Measurements from ENCODE around the gene CCDC154.
"Not testable (repeated sequence)": the region's sequence is repeated elsewhere in the genome, so short reads cannot be mapped to it uniquely, and the experiment has no call there.

CCDC154 gene

DNA sequence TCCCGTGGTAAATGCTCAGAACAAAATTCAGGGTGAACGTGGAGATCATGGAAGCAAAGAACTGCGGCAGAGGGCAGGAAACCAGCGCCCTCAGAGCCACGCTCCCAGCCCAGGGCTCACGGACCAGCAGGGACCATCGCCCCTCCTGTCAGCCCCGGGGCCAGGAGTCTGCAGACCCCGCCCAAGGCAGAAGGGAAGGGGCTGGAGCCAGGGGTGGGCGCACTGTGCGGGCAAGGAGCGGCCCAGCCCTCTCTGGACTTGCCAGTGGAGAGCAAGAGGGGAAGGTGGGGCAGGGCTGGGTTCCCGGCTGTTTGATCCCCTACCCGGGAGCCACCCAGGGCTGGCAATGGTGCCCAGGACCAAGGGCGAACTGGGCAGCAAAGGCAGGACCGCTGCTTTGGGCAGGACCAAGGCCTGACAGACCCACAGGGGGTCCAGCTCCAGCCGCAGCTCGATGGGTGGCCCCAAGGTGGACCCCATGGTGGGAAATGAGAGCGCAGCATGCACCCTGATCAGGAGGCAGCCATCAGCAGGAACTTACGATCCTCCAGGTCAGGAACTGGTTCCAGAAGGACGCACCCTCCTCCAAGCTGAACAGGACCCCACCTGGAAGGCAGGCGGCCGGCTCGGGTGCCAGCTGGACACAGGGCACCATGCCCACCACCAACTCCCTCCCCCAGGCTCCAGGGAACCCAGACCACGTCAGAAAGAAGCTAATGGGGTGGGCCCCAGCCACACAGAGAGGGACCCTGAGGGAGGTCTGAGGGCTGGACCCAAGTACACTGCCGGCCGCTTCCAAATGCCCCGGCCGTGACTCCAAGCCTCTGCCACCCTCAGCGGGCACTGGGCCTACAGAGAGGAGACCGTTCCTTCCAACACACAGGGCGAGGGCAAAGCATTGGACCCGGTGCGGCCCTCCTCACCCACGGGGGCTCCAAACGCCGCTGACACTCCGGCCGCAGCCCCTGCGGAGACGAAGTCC is 11.1 kb upstream of the CCDC154 start:
- no peak for DNase-seq

DNA sequence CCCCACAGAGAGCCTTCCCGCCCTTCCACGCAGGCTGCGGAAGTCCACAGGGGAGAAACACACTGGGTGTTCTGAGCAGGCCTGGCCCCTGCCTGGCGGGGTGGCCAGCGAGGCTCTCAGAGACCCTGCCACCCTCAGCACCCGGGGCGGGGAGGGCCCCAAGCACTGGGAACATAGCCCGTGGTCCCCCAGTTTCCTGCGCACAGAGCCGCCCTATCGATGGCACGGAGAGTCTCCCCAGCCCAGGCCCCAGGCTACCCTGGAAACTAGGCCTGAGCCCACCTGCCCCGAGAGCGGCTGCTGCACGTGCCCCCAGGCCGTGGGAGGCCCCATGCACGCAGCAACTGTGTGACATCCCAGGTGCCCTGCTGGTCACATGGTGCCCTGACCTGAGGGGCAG is 10.2 kb upstream of the CCDC154 start:
- no peak for DNase-seq

DNA sequence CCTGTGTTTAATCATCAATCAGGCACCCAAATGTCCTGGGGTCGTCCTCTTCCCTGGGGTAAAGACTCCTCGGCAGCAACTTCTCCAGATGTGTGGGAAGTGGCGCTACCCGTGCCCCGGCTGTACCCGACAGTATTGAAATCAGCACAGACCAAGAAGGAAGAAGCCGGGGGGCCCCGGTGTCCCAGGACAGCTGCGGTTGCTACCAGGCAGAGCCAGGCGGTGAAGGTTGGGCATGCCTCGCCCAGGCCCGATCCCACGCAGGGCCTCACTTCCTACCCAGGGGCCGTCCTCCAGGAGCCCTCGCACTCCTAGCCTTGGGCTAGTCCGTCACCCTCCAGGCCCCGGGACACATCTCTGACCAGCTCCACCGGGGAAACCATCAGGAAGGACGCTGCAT is 9.0 kb upstream of the CCDC154 start:
- DNase-seq, result no peak

DNA sequence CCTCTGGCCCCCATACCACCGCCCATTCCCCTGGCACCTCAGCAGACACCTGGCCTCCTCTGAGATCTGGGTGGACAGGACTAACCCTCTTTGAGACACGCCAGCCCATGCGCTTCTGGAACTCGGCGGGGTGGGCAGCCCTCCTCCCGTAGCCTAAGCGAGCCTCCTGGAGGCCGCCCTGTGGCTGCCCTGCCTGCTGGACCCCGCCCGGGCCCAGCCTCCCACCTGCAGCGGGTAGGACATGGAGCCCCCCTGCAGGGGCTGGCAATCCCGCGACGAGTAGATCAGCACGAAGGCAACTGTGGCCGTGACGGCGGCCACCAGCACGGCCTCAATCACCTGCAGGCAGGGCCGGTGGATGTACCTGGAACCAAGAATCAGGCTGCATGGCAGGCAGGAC is 8.2 kb upstream of the CCDC154 start:
- DNase-seq, result no peak

DNA sequence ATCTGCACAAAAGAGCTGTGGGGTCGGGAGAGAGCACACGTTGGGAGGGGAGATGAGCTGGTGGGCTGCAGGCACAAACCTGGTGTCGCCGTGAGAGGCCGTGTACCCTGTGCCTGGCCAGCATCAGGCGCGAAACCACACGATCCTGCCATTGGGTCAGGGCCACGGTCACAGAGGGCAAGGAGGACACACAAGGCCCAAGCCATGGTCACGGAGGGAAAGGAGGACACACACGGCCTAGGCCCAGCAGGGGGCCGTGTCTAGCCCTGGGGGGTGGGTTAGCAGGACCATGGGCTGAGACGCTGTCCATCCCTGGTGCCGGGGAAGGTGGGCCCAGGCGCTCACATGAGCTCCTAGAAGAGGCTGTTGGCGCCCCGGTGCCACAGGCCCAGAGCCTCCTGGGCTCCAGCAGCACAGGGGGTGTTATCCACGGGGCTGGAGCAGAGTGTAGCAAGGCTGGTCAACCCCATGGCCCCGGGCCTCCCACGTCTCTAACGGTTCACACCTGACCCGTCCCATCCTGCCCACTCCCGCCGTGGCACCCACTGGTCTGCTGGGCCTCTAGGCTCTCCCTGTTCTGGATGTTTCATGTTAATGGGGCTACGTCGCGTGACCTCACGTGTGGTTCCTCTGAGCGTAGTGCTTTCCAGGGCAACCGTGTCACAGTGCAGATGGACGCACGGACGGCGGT is 7.5 kb upstream of the CCDC154 start:
- no peak for DNase-seq

DNA sequence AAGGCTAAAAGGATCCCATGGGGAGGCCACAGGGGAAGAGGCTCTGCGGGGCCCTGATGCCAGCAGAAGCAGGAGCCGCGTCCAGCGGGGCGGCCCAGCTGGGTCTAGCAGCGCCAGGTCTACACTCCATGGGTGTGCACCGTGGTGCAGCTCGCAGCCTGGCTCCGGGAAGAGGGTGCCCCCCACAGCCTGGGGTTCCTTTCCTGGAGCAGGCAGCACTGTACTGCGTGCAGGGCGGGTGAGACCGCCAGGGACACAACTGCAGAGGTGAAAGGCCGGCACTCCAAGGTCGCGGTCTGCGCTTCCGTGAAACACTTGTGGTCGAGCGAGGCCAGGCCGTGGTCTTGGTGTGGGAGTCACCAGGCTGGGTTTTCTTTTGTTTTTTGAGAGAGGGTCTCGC is 6.5 kb upstream of the CCDC154 start:
- no peak for DNase-seq

DNA sequence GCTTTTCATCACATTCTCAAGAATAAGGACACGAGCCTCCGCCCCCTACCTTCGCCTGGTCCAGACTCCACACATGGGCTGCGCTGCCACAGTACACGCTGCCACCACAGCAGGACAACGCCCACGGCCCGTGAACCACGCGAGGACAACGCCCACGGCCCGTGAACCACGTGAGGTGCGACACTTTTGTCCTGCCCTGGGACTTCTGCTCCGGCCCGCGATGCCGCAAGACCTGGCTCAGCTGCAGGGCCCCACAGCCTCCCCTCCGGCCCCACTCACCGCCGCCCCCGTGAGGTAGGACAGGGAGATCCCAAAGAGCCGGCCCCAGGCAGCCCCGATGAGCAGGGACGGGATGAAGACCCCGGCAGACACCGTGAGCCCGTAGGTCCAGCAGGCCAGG is 5.9 kb upstream of the CCDC154 start:
- DNase-seq, result no peak

DNA sequence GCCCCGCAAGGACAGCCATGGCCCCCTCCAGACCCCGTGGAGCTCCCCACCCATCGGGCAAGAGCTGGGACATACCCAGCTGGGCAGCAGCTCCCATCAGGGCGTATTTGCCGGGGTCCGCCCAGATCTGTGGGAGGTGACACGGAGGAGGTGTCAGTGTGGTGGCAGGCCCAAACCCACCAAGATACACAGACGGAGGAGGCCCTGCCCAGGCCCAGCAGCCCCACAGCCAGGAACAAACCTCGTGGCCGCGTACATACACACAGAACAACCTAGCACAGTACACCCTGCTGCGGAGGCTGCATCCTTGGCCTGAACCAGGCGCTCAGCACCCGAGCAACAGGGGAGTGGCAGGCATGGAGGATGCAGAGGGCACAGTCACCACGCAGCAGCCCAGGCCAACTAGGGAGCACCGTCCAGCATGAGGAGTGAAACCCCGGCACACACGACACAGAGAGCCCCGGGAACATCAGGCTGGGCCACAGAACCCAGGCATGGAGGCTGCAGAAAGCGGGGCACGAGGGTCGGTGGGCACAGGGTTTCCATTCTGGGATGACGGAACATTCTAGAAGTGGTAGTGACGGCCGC is 4.9 kb upstream of the CCDC154 start:
- no peak for DNase-seq

DNA sequence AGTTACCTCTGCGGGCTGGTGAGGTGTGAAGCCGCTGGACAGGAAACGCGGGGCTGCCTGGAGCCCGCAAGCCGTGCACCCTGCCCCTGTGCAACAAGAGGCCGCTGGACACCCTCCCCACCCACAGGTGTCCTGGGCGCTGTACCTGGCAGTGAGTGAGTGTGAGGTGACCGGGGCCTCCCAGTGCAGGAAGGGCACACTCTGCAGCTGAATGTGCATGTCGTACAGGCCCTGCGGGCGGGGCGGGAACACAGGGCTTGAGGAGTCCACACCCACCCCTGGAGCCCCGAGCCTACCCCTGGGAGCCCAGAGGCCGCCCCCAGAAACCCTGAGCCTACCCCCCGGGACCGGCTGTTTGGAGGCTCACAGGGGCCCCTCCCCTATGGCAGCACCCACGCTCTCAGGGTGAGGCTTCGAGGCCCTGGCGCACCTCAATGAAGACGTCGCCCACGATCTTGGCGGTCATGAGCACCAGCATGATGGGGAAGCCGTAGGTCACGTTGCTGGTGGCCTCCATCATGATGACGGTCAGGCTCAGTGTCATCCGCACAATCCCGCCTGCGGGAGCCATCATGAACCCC is 4.3 kb upstream of the CCDC154 start:
- no peak for DNase-seq

DNA sequence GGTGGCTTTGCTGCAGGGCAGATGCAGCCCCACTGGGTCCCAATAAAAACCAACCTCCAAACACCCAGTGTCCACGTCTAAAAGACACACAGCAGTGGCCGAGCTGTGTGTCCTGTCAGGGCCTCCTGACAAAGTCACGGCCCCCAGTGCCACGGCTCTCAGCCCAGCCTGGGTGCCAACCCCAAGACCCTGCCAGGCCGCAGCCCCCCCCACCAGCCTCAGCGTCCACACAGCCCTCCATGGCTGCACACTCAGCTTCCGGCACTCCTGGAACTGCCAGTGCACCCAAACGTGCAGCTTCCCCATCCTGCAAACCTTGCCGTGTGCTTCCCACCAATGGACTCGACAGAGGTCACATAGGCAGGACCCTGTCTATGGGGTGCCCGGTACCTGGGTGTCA is 3.6 kb upstream of the CCDC154 start:
- DNase-seq, result no peak

DNA sequence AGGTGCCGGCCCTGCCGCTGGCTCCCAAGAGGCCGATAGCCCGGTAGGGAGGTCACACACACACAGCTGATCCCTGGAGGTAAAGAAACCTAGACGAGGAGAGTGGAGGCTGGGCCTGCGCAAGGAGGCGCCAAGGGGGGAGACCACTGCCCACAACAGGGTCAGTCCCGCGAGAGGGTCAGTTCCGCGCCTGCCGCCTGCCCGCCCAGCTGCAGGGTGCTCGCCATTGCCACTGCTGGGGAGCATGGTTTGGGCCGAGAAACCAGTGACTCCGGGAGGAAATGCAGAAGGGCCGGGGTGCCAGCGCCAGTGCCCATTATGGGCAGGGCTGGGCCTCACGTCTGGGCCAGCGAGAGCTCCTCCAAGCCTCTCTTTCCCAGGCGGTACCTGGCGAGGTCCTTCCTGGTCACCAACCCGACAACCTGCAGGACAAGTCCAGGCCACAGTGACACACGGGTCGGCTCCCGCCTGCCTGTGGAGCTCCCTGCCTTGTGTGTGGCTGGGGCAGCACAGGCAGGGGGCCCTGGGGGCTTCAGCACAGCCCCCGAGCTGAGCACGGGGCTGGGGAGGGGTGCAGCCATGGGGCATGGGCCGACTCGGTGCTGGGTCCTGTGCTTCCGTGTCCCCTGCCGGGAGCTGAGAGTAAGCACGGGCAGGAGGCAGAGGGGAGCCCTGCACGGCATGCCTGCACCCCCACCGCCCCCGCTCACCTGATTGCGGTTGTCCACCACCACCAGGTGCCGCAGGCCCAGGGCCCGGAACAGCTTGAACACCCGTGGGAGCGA is 2.1 kb upstream of the CCDC154 start:
- no peak for DNase-seq

DNA sequence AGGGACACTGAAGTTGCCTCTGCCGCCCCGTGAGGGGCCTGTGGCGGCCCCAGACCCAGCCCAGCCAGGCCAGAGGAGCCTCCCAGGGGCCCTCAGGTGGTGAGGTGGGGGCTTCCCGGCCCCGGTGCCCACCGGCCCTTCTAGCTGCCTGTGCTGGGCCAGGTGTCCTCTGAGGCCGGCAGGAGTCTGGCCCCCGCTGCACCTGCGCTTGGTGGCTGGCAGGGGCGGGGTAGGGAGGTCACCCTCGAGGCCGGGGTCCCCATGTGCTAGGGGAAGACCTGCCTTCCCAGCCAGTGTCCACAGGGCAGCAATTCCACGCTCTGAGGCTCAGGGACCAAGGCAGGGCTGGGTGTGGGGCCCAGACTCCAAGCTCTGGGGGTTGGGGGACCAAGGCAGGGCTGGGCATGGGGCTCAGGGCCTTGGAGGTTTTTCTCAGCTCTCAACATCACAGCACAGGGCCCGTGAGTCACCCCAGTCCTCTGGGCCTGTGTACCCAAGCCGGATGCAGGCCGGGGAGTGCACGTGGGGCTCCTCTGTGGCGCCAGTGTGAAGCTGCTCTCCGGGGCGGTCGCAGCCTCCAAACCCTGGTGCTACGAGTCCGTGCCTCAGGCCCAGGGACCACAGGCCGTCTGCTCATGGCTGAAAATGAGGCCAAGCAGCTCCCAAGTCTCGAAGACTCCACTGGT is 1.3 kb upstream of the CCDC154 start:
- no peak for DNase-seq

DNA sequence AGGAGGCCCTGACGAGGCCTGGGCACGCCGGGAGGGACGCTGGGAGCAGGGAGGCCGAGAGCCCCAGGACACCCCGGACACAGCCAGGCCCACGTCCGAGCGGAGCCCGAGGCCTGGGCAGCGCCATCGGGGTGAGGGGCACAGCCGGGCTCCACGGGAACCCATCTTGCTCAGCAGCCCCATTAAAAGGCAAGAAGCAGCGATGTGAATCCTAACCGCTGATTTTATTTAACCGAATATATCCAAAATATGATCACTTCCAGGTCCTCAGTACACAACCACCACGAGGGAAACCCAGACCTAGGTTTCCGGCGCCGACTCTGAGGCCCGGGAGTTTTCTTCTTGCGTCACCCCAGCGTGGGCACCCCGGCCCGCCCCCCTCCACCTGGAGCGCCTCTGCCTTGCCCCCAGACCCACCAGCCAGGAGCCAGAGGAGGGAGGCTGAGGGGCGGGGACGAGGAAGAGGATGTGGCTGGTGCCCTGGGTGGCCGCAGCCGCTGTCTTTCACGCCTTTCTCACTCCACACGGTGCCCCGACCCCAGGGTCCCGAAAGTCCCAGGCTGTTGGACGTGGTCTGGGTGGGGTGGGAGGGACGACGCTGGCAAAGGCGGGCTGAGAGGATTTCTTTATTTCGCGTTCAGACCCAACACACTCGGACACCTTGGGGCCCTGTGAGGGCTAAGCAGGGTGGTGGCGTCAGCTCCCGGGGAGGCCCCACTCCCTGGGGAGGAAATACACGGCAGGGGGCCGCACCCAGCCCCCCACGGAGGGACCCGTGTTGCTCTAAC is 568 bp upstream of the CCDC154 start:
- DNase-seq, result peak in 1 of 2 donors; percentile 21

DNA sequence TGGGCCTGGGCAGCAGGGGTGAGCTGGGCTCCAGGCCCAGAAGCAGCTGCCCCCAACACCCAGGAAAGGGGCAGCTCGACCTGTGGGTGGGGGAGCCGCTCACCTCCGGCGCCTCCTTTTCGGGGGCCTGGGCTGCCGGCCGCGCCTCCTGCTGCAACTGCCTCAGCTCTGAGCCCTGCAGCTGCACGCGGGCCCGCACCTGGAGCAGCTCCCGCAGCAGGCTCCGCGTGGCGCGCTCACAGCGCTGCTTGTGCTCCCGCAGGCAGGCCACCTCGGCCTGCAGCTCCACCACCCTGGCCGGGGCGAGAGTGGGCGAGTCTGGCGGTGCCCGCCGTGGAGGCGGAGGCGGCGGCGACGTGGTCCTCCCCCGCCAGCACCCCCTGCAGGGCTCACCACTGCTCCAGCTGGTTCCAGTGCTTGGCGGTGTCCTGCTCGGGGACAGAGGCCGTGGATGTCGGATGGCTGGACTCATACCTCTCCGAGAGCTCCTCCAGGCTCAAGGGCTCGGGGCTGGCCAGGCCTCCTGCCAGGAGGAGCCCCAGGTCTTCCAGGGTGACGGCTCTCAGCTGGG is 868 bp downstream of the CCDC154 start:
- DNase-seq, result no peak

DNA sequence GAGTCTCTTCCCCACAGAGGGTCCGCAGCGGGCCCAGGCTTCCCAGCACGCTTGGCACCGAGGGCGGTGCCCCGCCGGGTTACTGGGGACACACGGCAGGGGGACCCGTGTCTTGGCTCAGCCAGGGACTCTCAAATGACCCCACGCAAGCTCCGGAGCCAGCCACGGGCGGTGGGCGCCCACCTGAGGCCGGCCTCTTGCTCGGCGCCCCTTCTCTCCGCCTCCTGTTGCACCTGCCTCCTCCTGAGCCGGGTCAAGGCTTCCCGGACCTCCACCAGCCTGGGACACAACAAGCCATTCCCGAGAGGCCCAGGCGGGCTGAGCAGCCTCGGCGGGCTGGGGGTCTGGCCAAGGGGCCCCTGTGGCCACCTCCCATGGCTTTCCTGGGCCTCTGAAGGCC is 1.7 kb downstream of the CCDC154 start:
- no peak for DNase-seq

DNA sequence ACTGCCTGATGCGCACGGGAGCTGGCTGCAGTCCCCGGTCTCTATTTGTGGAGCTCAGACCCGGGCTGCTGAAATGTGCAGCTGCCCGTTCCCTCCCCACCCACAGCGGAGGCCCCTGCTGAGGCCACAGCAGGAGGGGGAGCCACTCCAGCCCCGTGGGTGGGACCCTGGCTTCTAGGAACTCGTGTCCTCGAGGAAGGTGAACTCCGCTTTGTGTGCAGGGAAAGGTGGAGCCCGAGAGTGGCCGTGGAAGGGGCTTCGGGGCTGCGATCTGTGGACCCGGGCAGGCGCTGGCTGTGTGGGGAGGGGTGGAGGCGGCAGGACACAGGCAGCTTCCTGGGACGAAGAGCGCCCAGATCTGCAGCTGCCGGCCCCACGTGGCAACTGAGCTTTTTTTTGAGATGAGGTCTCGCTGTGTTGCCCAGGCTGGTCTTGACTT is 2.9 kb downstream of the CCDC154 start:
- DNase-seq, result no peak

DNA sequence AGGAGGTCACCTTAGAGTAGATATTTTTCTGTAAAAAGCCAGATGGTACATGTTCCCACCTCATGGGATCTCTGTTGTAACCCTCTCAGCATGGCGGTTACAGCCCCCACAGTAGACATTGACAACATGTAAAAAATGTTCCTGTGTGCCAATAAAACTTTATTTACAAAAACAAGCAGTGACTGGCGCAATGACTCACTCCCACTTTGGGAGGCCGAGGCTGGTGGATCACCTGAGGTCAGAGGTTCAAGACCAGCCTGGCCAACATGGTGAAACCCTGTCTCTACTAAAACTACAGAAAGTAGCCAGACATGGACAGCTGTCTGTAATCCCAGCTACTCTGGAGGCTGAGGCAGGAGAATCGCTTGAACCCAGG is 4.7 kb downstream of the CCDC154 start:
- not testable (repeated sequence) for DNase-seq

DNA sequence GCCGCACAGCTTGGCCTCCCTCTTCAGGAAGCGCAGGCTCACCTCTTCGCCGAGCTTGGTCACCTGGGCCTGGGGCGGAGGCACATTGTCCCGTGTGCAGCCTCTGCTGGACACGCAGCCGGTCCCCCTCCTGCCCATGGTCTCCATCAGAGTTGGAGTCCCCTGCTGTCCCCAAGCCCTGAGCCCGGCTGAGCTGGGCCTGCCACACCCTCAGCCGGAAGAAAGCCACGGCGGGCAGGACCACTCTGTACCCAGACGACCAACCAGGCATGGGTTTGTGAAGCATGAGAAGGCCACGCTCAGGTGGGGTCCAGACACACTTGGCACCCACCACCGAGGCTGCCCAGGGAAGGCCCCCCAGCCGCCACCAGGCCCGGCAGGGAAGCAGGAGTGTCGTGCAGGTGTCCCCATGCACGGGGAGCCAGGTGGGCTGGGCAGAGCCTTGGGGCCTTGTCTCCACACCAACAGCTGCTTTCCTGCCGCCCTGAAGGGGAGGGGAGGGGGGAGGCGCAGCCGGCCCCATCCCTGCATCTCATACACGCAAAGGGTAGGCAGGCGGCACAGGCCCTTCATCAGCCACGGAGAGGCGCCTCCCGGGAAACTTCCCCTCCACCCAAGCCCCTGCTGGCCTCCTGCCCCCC is 5.2 kb downstream of the CCDC154 start:
- DNase-seq, result no peak

DNA sequence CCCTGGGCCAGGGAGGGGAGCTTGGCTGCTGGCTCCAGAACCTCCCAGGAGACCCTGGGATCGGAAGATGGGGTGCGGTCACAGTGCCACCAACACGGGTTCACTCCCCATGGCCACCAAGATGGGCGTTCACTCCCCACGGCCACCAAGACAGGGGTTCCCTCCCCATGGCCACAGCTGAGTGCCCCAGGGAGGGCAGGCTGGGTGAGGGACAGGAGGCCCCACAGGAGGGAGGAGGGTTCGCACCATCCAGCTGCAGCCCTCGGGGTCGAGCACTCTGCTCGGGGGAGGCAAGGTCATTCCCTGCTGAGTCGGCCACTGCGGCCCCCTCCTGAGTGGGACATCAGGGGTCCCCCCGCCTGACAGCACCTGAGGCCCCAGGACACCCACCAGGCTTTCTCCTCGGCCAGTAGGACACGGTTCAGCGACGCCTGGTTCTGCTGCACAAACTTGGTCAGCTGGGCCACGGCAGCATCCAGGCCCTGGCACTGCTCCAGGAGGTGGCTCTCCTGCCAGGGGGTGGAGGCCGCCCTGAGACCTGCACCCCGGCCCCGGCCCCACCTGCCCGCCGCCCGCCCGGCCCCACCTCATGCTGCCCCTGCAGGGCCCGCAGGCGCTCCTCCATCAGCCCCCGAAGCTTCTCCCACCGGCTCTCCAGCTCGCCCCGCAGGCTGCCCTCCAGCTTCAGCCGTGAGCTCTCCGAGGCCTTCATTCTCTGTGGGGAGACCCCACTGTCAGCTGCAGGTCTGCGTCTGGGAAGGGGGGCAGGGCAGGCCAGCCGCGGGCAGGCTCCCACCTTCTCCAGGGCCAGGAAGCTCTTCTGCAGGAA is 5.9 kb downstream of the CCDC154 start:
- DNase-seq, result no peak

All from CD4-positive, alpha-beta T cell treated with Interleukin-4 for 1 hour (primary cell).